Loucy (cell line): ENCODE results near the gene ZFHX3.

ENCODE experiments used
- EZH2phosphoT487 ChIP-seq: fragments of 200-600 bp; IDR thresholded peaks from 2 replicates; pipeline ENCODE4 v1.6.1; 2018; ENCODE audit warnings: antibody characterized with exemption, mild to moderate bottlenecking, moderate library complexity, borderline replicate concordance
- TF ChIP-seq, protein P1 (sequence below): fragments of 200-600 bp; sonication (generic); conservative IDR thresholded peaks from 2 replicates; pipeline ENCODE4 v1.5.1; 2014; ENCODE audit warnings: mild to moderate bottlenecking, antibody characterized with exemption, low read length

DNA sequence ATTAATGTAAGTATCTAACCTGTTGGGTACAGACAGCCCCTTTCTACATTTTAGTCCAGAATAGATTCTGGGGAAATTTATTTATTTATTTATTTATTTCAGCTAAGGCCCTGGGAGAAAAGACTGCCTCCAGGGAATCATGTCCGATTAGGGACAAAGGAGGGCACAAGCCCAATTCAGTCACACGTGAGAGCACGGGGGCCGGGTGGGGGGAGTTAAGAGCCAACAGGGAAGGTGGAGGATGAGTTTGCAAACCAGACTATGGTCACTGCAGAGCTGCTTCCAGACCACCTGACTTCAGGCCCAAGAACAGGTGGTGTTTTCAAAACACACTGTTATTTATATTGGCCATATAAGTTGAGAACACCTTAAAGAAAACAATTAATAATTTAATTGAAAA is 1.6 kb upstream of the ZFHX3 start:
- TF ChIP-seq, protein P1, sequence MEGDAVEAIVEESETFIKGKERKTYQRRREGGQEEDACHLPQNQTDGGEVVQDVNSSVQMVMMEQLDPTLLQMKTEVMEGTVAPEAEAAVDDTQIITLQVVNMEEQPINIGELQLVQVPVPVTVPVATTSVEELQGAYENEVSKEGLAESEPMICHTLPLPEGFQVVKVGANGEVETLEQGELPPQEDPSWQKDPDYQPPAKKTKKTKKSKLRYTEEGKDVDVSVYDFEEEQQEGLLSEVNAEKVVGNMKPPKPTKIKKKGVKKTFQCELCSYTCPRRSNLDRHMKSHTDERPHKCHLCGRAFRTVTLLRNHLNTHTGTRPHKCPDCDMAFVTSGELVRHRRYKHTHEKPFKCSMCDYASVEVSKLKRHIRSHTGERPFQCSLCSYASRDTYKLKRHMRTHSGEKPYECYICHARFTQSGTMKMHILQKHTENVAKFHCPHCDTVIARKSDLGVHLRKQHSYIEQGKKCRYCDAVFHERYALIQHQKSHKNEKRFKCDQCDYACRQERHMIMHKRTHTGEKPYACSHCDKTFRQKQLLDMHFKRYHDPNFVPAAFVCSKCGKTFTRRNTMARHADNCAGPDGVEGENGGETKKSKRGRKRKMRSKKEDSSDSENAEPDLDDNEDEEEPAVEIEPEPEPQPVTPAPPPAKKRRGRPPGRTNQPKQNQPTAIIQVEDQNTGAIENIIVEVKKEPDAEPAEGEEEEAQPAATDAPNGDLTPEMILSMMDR = no peak
- TF ChIP-seq EZH2phosphoT487 = no peak
